Measurements from ENCODE around the gene SPATA6L. TPM values are rescaled to one million over a fixed set of nuclear protein-coding genes. Genes with fewer than 3 reads are reported as not detected.
A peak's percentile ranks its signal among the peaks of the same experiment; 100 is the strongest.

Gene SPATA6L
- total RNA-seq, 2 experiments from 2014 or later = 9.4 to 10.8 TPM

DNA sequence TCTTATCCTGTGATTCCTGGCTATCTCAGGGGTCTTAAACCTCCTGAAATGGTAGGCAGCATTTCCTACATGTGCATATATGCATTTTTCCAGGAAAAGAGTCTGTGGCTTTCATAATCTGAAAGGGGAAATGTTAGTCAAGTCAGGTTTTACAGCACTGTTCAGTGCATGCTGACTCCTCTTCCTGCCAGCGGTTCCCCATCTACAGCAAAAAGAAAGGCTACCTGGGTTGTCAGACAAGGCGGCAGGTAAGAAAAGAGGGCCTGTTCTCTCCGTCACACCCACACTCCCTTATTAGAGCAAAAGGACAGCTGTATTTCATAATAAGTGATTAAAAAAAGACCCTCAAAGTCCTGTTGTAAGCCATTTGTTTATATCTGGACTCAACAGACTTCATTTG is 4.3 kb upstream of the SPATA6L start:
- no peaks in the 10 kb centered on the region for H3K27me3 Mint-ChIP-seq
- Histone ChIP-seq H3K36me3 (ENCODE audit: insufficient read depth, low read length) (no peaks in the 10 kb centered on the region), H3K27me3 (ENCODE audit: control insufficient read depth in 1 of 2, insufficient read depth in 2 of 2, low read length in 2 of 2) (no peaks in the 10 kb centered on the region), H3K27ac (ENCODE audit: low read depth in 1 of 2, low read length in 2 of 2) (no peak overlapping the region), H3K4me1 (ENCODE audit: insufficient read depth, low read length) (peaks cover 28% of the 10 kb centered on the region), H3K9me3 (ENCODE audit: control insufficient read depth in 1 of 2, insufficient read depth in 1 of 2, low read length in 2 of 2) (no peaks in the 10 kb centered on the region), H3K4me3 (ENCODE audit: low read length) (no peak overlapping the region)
- H3K9me3 Mint-ChIP-seq = no peaks in the 10 kb centered on the region
- ChIA-PET POLR2A (interaction anchor here (1.7 to 2.2 kb wide), 2 partner anchors 9 to 70 kb away, joined by 5 to 14 read pairs; partner anchors contain the start of gene CDC37L1), CTCF (no interaction called here)
- DNase-seq (no peak), ATAC-seq (ENCODE audit: poor library complexity) (no peak)
- TF ChIP-seq, protein P1, sequence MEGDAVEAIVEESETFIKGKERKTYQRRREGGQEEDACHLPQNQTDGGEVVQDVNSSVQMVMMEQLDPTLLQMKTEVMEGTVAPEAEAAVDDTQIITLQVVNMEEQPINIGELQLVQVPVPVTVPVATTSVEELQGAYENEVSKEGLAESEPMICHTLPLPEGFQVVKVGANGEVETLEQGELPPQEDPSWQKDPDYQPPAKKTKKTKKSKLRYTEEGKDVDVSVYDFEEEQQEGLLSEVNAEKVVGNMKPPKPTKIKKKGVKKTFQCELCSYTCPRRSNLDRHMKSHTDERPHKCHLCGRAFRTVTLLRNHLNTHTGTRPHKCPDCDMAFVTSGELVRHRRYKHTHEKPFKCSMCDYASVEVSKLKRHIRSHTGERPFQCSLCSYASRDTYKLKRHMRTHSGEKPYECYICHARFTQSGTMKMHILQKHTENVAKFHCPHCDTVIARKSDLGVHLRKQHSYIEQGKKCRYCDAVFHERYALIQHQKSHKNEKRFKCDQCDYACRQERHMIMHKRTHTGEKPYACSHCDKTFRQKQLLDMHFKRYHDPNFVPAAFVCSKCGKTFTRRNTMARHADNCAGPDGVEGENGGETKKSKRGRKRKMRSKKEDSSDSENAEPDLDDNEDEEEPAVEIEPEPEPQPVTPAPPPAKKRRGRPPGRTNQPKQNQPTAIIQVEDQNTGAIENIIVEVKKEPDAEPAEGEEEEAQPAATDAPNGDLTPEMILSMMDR (IDR thresholded peaks at IDR 0.05) = no peak
- peaks cover 43% of the 10 kb centered on the region for H3K4me1 Mint-ChIP-seq (ENCODE audit: low read depth)
- H3K4me3 Mint-ChIP-seq = no peak overlapping the region
- H3K36me3 Mint-ChIP-seq (ENCODE audit: low read depth) = no peaks in the 10 kb centered on the region
- H3K27ac Mint-ChIP-seq = peak overlapping the region; percentile 52
- intact Hi-C loops (cut with DNase I, micrococcal nuclease) = loop anchor here in 1 of 2 experiments (10.0 kb wide), 1 partner anchor 954 kb away; the partner anchor contains the start of gene RIC1

GRCh38 chr9:4669890-4670289 is 3.6 kb upstream of the SPATA6L start:
- Mint-ChIP-seq H3K36me3 (ENCODE audit: low read depth) (no peaks in the 10 kb centered on the region), H3K27ac (no peak overlapping the region), H3K9me3 (no peaks in the 10 kb centered on the region), H3K4me1 (ENCODE audit: low read depth) (peaks cover 49% of the 10 kb centered on the region), H3K4me3 (no peak overlapping the region), H3K27me3 (no peaks in the 10 kb centered on the region)
- Histone ChIP-seq H3K9me3 (ENCODE audit: control insufficient read depth in 1 of 2, insufficient read depth in 1 of 2, low read length in 2 of 2) (no peaks in the 10 kb centered on the region), H3K4me1 (ENCODE audit: insufficient read depth, low read length) (peaks cover 33% of the 10 kb centered on the region), H3K27ac (ENCODE audit: low read depth in 1 of 2, low read length in 2 of 2) (no peak overlapping the region), H3K27me3 (ENCODE audit: control insufficient read depth in 1 of 2, insufficient read depth in 2 of 2, low read length in 2 of 2) (no peaks in the 10 kb centered on the region), H3K36me3 (ENCODE audit: insufficient read depth, low read length) (no peaks in the 10 kb centered on the region), H3K4me3 (ENCODE audit: low read length) (no peak overlapping the region)
- intact Hi-C loops (cut with DNase I, micrococcal nuclease) = loop anchor here in 1 of 2 experiments (10.0 kb wide), 2 partner anchors 955 to 1145 kb away; partner anchors contain the start of genes RFX3 and RIC1
- POLR2A ChIA-PET = interaction anchor here (2.2 kb wide), 1 partner anchor 10 kb away, joined by 14 read pairs; the partner anchor contains the start of gene CDC37L1
- CTCF ChIA-PET = no interaction called here
- no peak for ATAC-seq (ENCODE audit: poor library complexity)
- TF ChIP-seq, protein P1 (IDR thresholded peaks at IDR 0.05) = no peak
- no peak for DNase-seq

DNA sequence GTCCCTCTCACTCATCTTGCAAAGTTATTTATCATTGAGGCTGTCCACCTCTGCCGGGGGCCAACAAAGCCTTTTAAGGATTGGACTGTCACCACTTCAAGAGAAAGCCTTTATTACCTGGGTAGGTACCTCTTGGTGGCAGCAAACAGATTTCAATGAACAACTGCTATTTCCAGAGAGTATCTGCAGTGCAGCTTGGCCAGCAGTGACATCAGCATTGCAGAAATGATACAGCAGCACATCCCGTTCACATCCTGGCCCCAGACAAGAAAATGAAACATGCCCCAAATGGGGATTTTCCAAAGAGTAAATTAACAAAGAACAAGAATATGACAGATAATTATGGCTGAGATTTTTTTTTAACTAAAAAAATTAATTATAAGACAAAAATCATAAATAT is 2.3 kb upstream of the SPATA6L start:
- Histone ChIP-seq H3K4me1 (ENCODE audit: insufficient read depth, low read length) (peaks cover 43% of the 10 kb centered on the region), H3K36me3 (ENCODE audit: insufficient read depth, low read length) (no peaks in the 10 kb centered on the region), H3K4me3 (ENCODE audit: low read length) (no peak overlapping the region), H3K27me3 (ENCODE audit: control insufficient read depth in 1 of 2, insufficient read depth in 2 of 2, low read length in 2 of 2) (no peaks in the 10 kb centered on the region), H3K27ac (ENCODE audit: low read depth in 1 of 2, low read length in 2 of 2) (no peak overlapping the region), H3K9me3 (ENCODE audit: control insufficient read depth in 1 of 2, insufficient read depth in 1 of 2, low read length in 2 of 2) (no peaks in the 10 kb centered on the region)
- no peaks in the 10 kb centered on the region for H3K27me3 Mint-ChIP-seq
- H3K36me3 Mint-ChIP-seq (ENCODE audit: low read depth) = no peaks in the 10 kb centered on the region
- no peak overlapping the region for H3K4me3 Mint-ChIP-seq
- POLR2A ChIA-PET = interaction anchor here (1.7 to 2.3 kb wide), 3 partner anchors 9 to 72 kb away, joined by 8 to 50 read pairs (median 13); partner anchors contain the start of genes AK3 and CDC37L1
- CTCF ChIA-PET = no interaction called here
- TF ChIP-seq, protein P1 (IDR thresholded peaks at IDR 0.05) = no peak
- peak overlapping the region; percentile 88 for H3K27ac Mint-ChIP-seq
- intact Hi-C loops (cut with DNase I, micrococcal nuclease) = loop anchor here in 1 of 2 experiments (10.0 kb wide), 1 partner anchor 1144 kb away; the partner anchor contains the start of gene RFX3
- ATAC-seq (ENCODE audit: poor library complexity) (no peak), DNase-seq (no peak)
- H3K4me1 Mint-ChIP-seq (ENCODE audit: low read depth) = peaks cover 62% of the 10 kb centered on the region
- H3K9me3 Mint-ChIP-seq = no peaks in the 10 kb centered on the region
